ENCODE measurements around the gene TBC1D16. TPM values are rescaled to one million over a fixed set of nuclear protein-coding genes. Genes with fewer than 3 reads are reported as not detected.

The TBC1D16 gene
- total RNA-seq, 1 donor from 2014 or later, result 19.3 TPM

GRCh38 chr17:79984045-79984840, 51.4 kb downstream of the TBC1D16 start:
- Histone ChIP-seq H3K4me3 (ENCODE audit: low read length in 3 of 3) (no peak overlapping the region), H3K4me1 (ENCODE audit: control insufficient read depth in 3 of 3, insufficient read depth in 3 of 3, low read length in 3 of 3) (peaks cover 3 to 8% (median 4%) of the 10 kb centered on the region in 3 donors), H3K27ac (ENCODE audit: low read depth, low read length) (no peak overlapping the region), H3K9ac (ENCODE audit: low read depth in 1 of 3, low read length in 3 of 3) (no peak overlapping the region), H3K36me3 (ENCODE audit: control insufficient read depth in 3 of 3, insufficient read depth in 3 of 3, low read length in 3 of 3) (no peaks in the 10 kb centered on the region), H3K9me3 (ENCODE audit: control insufficient read depth in 3 of 3, low read length in 3 of 3) (no peaks in the 10 kb centered on the region), H3K27me3 (ENCODE audit: control insufficient read depth in 3 of 3, insufficient read depth in 3 of 3, low read length in 3 of 3) (peaks cover 0 to 12% (median 0%) of the 10 kb centered on the region in 3 donors)

GRCh38 chr17:79983456-79983855, 52.2 kb downstream of the TBC1D16 start:
- no peak overlapping the region for H3K9ac ChIP-seq (ENCODE audit: low read depth in 1 of 3, low read length in 3 of 3)
- no peak overlapping the region for H3K4me3 ChIP-seq (ENCODE audit: low read length in 3 of 3)
- H3K27ac ChIP-seq (ENCODE audit: low read depth, low read length), result no peak overlapping the region
- no peaks in the 10 kb centered on the region for H3K9me3 ChIP-seq (ENCODE audit: control insufficient read depth in 3 of 3, low read length in 3 of 3)
- H3K36me3 ChIP-seq (ENCODE audit: control insufficient read depth in 3 of 3, insufficient read depth in 3 of 3, low read length in 3 of 3), result no peaks in the 10 kb centered on the region
- peaks cover 0 to 12% (median 0%) of the 10 kb centered on the region in 3 donors for H3K27me3 ChIP-seq (ENCODE audit: control insufficient read depth in 3 of 3, insufficient read depth in 3 of 3, low read length in 3 of 3)
- peaks cover 3 to 8% (median 4%) of the 10 kb centered on the region in 3 donors for H3K4me1 ChIP-seq (ENCODE audit: control insufficient read depth in 3 of 3, insufficient read depth in 3 of 3, low read length in 3 of 3)

DNA sequence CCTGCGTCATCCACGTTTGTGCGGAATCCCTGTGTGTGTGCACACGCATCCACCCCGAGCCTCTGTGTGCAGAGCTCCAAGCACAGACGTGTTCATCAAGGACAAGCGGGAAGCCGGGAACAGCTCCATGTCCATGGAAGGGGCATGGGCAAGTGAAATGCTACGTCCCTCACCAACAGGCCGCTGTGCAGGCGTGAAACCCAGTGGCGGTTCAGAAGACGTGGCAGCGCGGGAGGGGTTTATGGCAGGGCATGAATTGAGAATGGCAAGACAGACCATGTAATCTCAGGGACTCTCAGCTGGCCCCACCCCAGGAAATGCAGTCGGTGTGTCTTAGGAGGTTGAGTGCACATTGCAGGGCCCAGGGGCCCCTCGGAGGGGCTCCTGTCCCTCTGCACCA, 52.7 kb downstream of the TBC1D16 start:
- no peak overlapping the region for H3K9ac ChIP-seq (ENCODE audit: low read depth in 1 of 3, low read length in 3 of 3)
- H3K4me1 ChIP-seq (ENCODE audit: control insufficient read depth in 3 of 3, insufficient read depth in 3 of 3, low read length in 3 of 3), result peaks cover 3 to 4% (median 4%) of the 10 kb centered on the region in 3 donors
- no peaks in the 10 kb centered on the region for H3K36me3 ChIP-seq (ENCODE audit: control insufficient read depth in 3 of 3, insufficient read depth in 3 of 3, low read length in 3 of 3)
- no peak overlapping the region for H3K27ac ChIP-seq (ENCODE audit: low read depth, low read length)
- no peak overlapping the region for H3K4me3 ChIP-seq (ENCODE audit: low read length in 3 of 3)
- H3K27me3 ChIP-seq (ENCODE audit: control insufficient read depth in 3 of 3, insufficient read depth in 3 of 3, low read length in 3 of 3), result peaks cover 0 to 12% (median 0%) of the 10 kb centered on the region in 3 donors
- no peaks in the 10 kb centered on the region for H3K9me3 ChIP-seq (ENCODE audit: control insufficient read depth in 3 of 3, low read length in 3 of 3)

DNA sequence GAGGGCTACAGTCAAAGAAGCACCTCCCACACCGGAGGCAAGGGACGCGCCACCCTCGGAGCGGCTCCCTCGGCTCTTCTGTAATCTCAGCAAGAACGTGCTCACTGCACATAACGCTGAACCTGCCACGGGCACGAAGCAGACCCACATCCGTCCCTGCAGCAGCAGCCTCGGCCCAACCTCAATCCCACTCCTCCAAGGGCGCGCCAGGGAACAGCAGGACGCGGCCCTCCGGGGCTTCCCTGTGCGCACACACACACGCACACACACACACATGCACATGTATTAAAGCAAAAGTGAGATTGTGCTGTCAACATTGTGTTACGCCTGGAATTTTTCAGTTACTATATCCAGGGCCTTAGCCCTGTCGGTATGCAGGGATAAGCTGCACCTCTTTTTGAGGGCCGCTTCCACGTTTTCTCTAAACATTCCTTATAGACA, 54.0 kb downstream of the TBC1D16 start:
- H3K27me3 ChIP-seq (ENCODE audit: control insufficient read depth in 3 of 3, insufficient read depth in 3 of 3, low read length in 3 of 3), result peaks cover 0 to 8% (median 0%) of the 10 kb centered on the region in 3 donors
- H3K9ac ChIP-seq (ENCODE audit: low read depth in 1 of 3, low read length in 3 of 3), result no peak overlapping the region
- no peak overlapping the region for H3K27ac ChIP-seq (ENCODE audit: low read depth, low read length)
- H3K4me3 ChIP-seq (ENCODE audit: low read length in 3 of 3), result no peak overlapping the region
- H3K4me1 ChIP-seq (ENCODE audit: control insufficient read depth in 3 of 3, insufficient read depth in 3 of 3, low read length in 3 of 3), result peaks cover 0 to 2% (median 0%) of the 10 kb centered on the region in 3 donors
- H3K36me3 ChIP-seq (ENCODE audit: control insufficient read depth in 3 of 3, insufficient read depth in 3 of 3, low read length in 3 of 3), result no peaks in the 10 kb centered on the region
- no peaks in the 10 kb centered on the region for H3K9me3 ChIP-seq (ENCODE audit: control insufficient read depth in 3 of 3, low read length in 3 of 3)

GRCh38 chr17:79981090-79981489, 54.6 kb downstream of the TBC1D16 start:
- Histone ChIP-seq H3K36me3 (ENCODE audit: control insufficient read depth in 3 of 3, insufficient read depth in 3 of 3, low read length in 3 of 3) (no peaks in the 10 kb centered on the region), H3K4me1 (ENCODE audit: control insufficient read depth in 3 of 3, insufficient read depth in 3 of 3, low read length in 3 of 3) (no peaks in the 10 kb centered on the region), H3K9ac (ENCODE audit: low read depth in 1 of 3, low read length in 3 of 3) (no peak overlapping the region), H3K27me3 (ENCODE audit: control insufficient read depth in 3 of 3, insufficient read depth in 3 of 3, low read length in 3 of 3) (peaks cover 0 to 4% (median 0%) of the 10 kb centered on the region in 3 donors), H3K9me3 (ENCODE audit: control insufficient read depth in 3 of 3, low read length in 3 of 3) (no peaks in the 10 kb centered on the region), H3K27ac (ENCODE audit: low read depth, low read length) (no peak overlapping the region), H3K4me3 (ENCODE audit: low read length in 3 of 3) (no peak overlapping the region)

DNA sequence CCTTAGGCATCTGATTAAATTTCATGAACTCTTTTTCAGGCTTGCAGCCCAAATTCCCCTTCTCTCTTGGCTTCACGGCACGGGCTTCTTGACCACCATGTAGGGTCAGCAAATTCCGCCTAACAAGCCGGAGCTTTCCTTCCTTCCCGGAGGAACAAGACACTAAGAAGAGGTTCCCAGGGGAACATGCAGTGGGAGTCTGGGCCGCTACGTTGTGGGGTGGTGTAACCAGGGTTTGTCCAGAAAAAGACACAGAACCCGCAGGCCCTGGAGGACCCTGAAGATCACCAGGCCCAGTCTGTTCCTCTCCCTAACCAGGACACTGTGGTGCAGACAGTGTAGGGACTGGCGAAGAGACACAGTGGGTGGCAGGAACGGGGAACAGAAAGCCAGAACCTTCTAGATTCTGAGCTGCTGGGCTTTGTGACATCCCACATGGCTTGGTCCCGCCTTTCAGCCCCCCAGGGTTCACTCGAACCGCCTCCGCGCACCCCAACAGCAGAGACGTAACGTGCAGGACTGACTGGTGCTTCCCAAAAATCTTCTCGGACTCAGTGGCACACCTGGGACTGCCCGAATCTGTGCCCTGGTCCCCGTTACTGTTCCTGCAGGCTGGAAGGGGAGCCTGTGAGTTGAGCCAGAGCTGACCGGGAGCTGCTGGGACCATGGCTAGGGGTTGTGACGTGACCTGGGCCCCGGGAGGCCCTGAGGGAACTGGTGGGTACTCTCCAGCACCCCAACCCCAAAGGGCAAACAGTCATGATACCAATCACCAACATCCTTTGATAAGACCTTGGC, 55.2 kb downstream of the TBC1D16 start:
- H3K27ac ChIP-seq (ENCODE audit: low read depth, low read length), result no peak overlapping the region
- no peaks in the 10 kb centered on the region for H3K36me3 ChIP-seq (ENCODE audit: control insufficient read depth in 3 of 3, insufficient read depth in 3 of 3, low read length in 3 of 3)
- no peaks in the 10 kb centered on the region for H3K4me1 ChIP-seq (ENCODE audit: control insufficient read depth in 3 of 3, insufficient read depth in 3 of 3, low read length in 3 of 3)
- no peaks in the 10 kb centered on the region for H3K9me3 ChIP-seq (ENCODE audit: control insufficient read depth in 3 of 3, low read length in 3 of 3)
- H3K27me3 ChIP-seq (ENCODE audit: control insufficient read depth in 3 of 3, insufficient read depth in 3 of 3, low read length in 3 of 3), result peaks cover 0 to 4% (median 0%) of the 10 kb centered on the region in 3 donors
- no peak overlapping the region for H3K4me3 ChIP-seq (ENCODE audit: low read length in 3 of 3)
- H3K9ac ChIP-seq (ENCODE audit: low read depth in 1 of 3, low read length in 3 of 3), result no peak overlapping the region

DNA sequence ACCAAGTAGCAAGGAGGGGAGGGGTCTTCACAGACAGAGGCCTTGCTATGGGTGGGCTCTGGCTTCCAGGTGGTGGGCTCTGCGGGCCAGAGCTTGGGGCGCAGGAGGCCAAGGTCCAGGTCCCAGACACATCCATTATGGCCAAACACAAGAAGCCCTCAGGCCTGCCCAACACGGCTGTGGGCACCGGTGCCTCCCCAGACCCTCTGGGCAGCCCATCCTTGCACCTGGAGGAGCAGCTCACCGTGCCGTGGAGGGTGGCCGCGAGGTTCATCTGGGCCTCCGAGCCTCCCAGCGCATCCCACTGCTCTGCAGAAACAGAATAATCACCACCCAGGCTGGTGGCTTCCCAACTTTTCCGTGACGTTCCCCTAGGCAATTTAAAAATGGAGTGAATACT, 55.9 kb downstream of the TBC1D16 start:
- Histone ChIP-seq H3K4me3 (ENCODE audit: low read length in 3 of 3) (no peak overlapping the region), H3K9ac (ENCODE audit: low read depth in 1 of 3, low read length in 3 of 3) (no peak overlapping the region), H3K27me3 (ENCODE audit: control insufficient read depth in 3 of 3, insufficient read depth in 3 of 3, low read length in 3 of 3) (peaks cover 0 to 4% (median 0%) of the 10 kb centered on the region in 3 donors), H3K36me3 (ENCODE audit: control insufficient read depth in 3 of 3, insufficient read depth in 3 of 3, low read length in 3 of 3) (no peaks in the 10 kb centered on the region), H3K9me3 (ENCODE audit: control insufficient read depth in 3 of 3, low read length in 3 of 3) (no peaks in the 10 kb centered on the region), H3K4me1 (ENCODE audit: control insufficient read depth in 3 of 3, insufficient read depth in 3 of 3, low read length in 3 of 3) (no peaks in the 10 kb centered on the region), H3K27ac (ENCODE audit: low read depth, low read length) (no peak overlapping the region)

GRCh38 chr17:79979221-79979741, 56.4 kb downstream of the TBC1D16 start:
- no peak overlapping the region for H3K27ac ChIP-seq (ENCODE audit: low read depth, low read length)
- H3K9ac ChIP-seq (ENCODE audit: low read depth in 1 of 3, low read length in 3 of 3), result no peak overlapping the region
- peaks cover 0 to 4% (median 0%) of the 10 kb centered on the region in 3 donors for H3K27me3 ChIP-seq (ENCODE audit: control insufficient read depth in 3 of 3, insufficient read depth in 3 of 3, low read length in 3 of 3)
- H3K9me3 ChIP-seq (ENCODE audit: control insufficient read depth in 3 of 3, low read length in 3 of 3), result no peaks in the 10 kb centered on the region
- H3K4me3 ChIP-seq (ENCODE audit: low read length in 3 of 3), result no peak overlapping the region
- H3K36me3 ChIP-seq (ENCODE audit: control insufficient read depth in 3 of 3, insufficient read depth in 3 of 3, low read length in 3 of 3), result no peaks in the 10 kb centered on the region
- no peaks in the 10 kb centered on the region for H3K4me1 ChIP-seq (ENCODE audit: control insufficient read depth in 3 of 3, insufficient read depth in 3 of 3, low read length in 3 of 3)

DNA sequence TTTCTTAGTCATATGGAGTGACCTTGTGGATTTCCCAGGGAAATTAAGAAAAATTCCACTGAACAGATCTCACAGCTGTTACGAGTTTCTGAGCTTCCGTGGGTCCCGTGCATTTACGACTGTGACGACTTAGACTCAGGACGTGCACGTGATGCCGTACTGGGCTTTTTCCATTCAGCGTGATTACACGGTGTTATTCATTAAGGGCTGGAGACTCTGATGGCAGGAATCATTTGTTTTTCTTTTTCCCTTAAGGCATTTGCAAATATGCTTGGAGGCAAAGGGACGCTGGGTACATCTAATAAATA, 57.2 kb downstream of the TBC1D16 start:
- Histone ChIP-seq H3K9ac (ENCODE audit: low read depth in 1 of 3, low read length in 3 of 3) (no peak overlapping the region), H3K27ac (ENCODE audit: low read depth, low read length) (no peak overlapping the region), H3K4me1 (ENCODE audit: control insufficient read depth in 3 of 3, insufficient read depth in 3 of 3, low read length in 3 of 3) (no peaks in the 10 kb centered on the region), H3K36me3 (ENCODE audit: control insufficient read depth in 3 of 3, insufficient read depth in 3 of 3, low read length in 3 of 3) (no peaks in the 10 kb centered on the region), H3K9me3 (ENCODE audit: control insufficient read depth in 3 of 3, low read length in 3 of 3) (no peaks in the 10 kb centered on the region), H3K4me3 (ENCODE audit: low read length in 3 of 3) (no peak overlapping the region), H3K27me3 (ENCODE audit: control insufficient read depth in 3 of 3, insufficient read depth in 3 of 3, low read length in 3 of 3) (peaks cover 0 to 4% (median 0%) of the 10 kb centered on the region in 3 donors)

Measured in skeletal muscle tissue (tissue), 4 donors.